H1 (cell line): ENCODE results near the gene TRPV2. TPM values are rescaled to one million over a fixed set of nuclear protein-coding genes. Genes with fewer than 3 reads are reported as not detected.

ENCODE experiments used
- CTCF ChIA-PET: fragments of 300-600 bp; sonication (Branson Sonifier 250); formaldehyde crosslinking; loops from one replicate; lab custom pipeline; 2021; ENCODE audit not compliant: partially characterized antibody; lab: Charles Lee
- POLR2A ChIA-PET: fragments of 300-600 bp; sonication (Branson Sonifier 250); formaldehyde crosslinking; loops from one replicate; lab custom pipeline; 2021; ENCODE audit warnings: inconsistent platforms; ENCODE audit not compliant: partially characterized antibody; lab: Charles Lee
- DNase-seq, 2 experiments: peaks; one replicate each; pipeline versions ENCODE4 v3.0.0 to v3.0.0-alpha.2; 2010 to 2022; ENCODE audit warnings: low spot score in 2 of 2, low read depth in 1 of 2, mixed read lengths in 1 of 2
- FAIRE-seq: peaks from 2 replicates; lab custom pipeline; 2011; peaks lifted over from hg19 to GRCh38; lab: Jason Lieb, UNC
- H2AFZ ChIP-seq: 2 replicates; pipeline ENCODE4 v1.8.1; 2012; ENCODE audit warnings: low read length, inconsistent platforms
- H2AK5ac ChIP-seq: 2 replicates; pipeline ENCODE4 v1.6.1; 2013; ENCODE audit warnings: low read depth, low read length
- H2BK120ac ChIP-seq: replicated peaks from 2 replicates; pipeline ENCODE3; 2013; ENCODE audit warnings: low read depth, low read length, inconsistent platforms
- H2BK12ac ChIP-seq: 2 replicates; pipeline ENCODE4 v1.6.1; 2013; ENCODE audit warnings: low read depth, low read length
- H2BK15ac ChIP-seq: 2 replicates; pipeline ENCODE4 v1.6.1; 2013; ENCODE audit warnings: low read length
- H2BK20ac ChIP-seq: 2 replicates; pipeline ENCODE4 v1.6.1; 2013; ENCODE audit warnings: low read length
- H2BK5ac ChIP-seq: 2 replicates; pipeline ENCODE4 v1.6.1; 2013; ENCODE audit warnings: low read depth, low read length
- H3K14ac ChIP-seq: 2 replicates; pipeline ENCODE4 v1.6.1; 2013; ENCODE audit warnings: inconsistent platforms; ENCODE audit not compliant: insufficient read length
- H3K18ac ChIP-seq: 2 replicates; pipeline ENCODE4 v1.6.1; 2013; ENCODE audit warnings: low read length; ENCODE audit errors: extremely low read depth
- H3K23ac ChIP-seq: 2 replicates; pipeline ENCODE4 v1.6.1; 2013; ENCODE audit warnings: inconsistent platforms; ENCODE audit not compliant: insufficient read length
- H3K23me2 ChIP-seq: 2 replicates; pipeline ENCODE4 v1.6.1; 2013; ENCODE audit warnings: low read depth, low read length
- H3K27ac ChIP-seq: 2 replicates; pipeline ENCODE4 v1.6.1; 2011; ENCODE audit warnings: low read depth, low read length, inconsistent platforms
- H3K27me3 ChIP-seq, 4 experiments: replicated peaks in 1 of 4; 1 replicate in 1 of 4; 2 replicates in 3 of 4; pipeline versions ENCODE4 v1.6.1 to v1.8.1; 2011 to 2013; ENCODE audit warnings: low read length in 3 of 4, mild to moderate bottlenecking in 3 of 4, inconsistent platforms in 2 of 4, mixed read lengths in 2 of 4, moderate library complexity in 1 of 4; ENCODE audit not compliant: control insufficient read depth in 3 of 4, insufficient read depth in 3 of 4; ENCODE audit errors: extremely low read depth in 1 of 4
- H3K36me3 ChIP-seq, 4 experiments: 2 replicates each; pipeline versions ENCODE4 v1.6.1 to v1.8.1; 2011 to 2013; ENCODE audit warnings: mild to moderate bottlenecking in 4 of 4, low read length in 3 of 4, moderate library complexity in 2 of 4, control low read depth in 1 of 4, inconsistent platforms in 1 of 4; ENCODE audit not compliant: insufficient read depth in 4 of 4, control insufficient read depth in 2 of 4
- H3K4ac ChIP-seq: replicated peaks from 2 replicates; pipeline ENCODE3; 2013; ENCODE audit warnings: low read length, low read depth, mixed read lengths, inconsistent platforms; ENCODE audit not compliant: insufficient read length
- H3K4me1 ChIP-seq, 4 experiments: replicated peaks in 1 of 4; 1 replicate in 1 of 4; 2 replicates in 3 of 4; pipeline versions ENCODE4 v1.6.1 to v1.8.1; 2011 to 2013; ENCODE audit warnings: low read length in 3 of 4, inconsistent platforms in 2 of 4, mixed read lengths in 1 of 4; ENCODE audit not compliant: insufficient read depth in 4 of 4, control insufficient read depth in 3 of 4
- H3K4me2 ChIP-seq, 2 experiments: 2 replicates each; pipeline versions ENCODE4 v1.6.1 to v1.8.1; 2011 to 2013; ENCODE audit warnings: low read depth in 2 of 2, low read length in 2 of 2, control low read depth in 1 of 2, inconsistent platforms in 1 of 2, mild to moderate bottlenecking in 1 of 2; ENCODE audit not compliant: insufficient read depth in 1 of 2
- H3K4me3 ChIP-seq, 4 experiments: fragments of 200-600, 300-600 bp in 1 of 4; sonication (generic), shearing (Covaris generic), sonication (Bioruptor Twin) in 1 of 4; 2 replicates each; pipeline versions ENCODE4 v1.5.1 to v1.8.1; 2011 to 2016; ENCODE audit warnings: low read length in 4 of 4, low read depth in 3 of 4, control low read depth in 2 of 4, inconsistent platforms in 2 of 4, mild to moderate bottlenecking in 2 of 4, mixed read lengths in 1 of 4, moderate library complexity in 1 of 4; ENCODE audit not compliant: insufficient read depth in 2 of 4; ENCODE audit errors: extremely low read depth in 1 of 4
- H3K56ac ChIP-seq: replicated peaks from 2 replicates; pipeline ENCODE3; 2013; ENCODE audit warnings: low read depth, mild to moderate bottlenecking, mixed read lengths, low read length, inconsistent platforms; ENCODE audit not compliant: insufficient read length
- H3K79me1 ChIP-seq: 2 replicates; pipeline ENCODE4 v1.6.1; 2013; ENCODE audit warnings: low read depth, low read length, control low read depth
- H3K79me2 ChIP-seq, 2 experiments: 2 replicates each; pipeline versions ENCODE4 v1.6.1 to v1.8.1; 2012 to 2013; ENCODE audit warnings: low read length in 2 of 2, mild to moderate bottlenecking in 2 of 2, inconsistent platforms in 1 of 2; ENCODE audit not compliant: insufficient read depth in 2 of 2, control insufficient read depth in 1 of 2
- H3K9ac ChIP-seq, 4 experiments: replicated peaks in 1 of 4; 1 replicate in 1 of 4; 2 replicates in 3 of 4; pipeline versions ENCODE4 v1.6.1 to v1.8.1; 2011 to 2013; ENCODE audit warnings: low read depth in 3 of 4, low read length in 3 of 4, control low read depth in 2 of 4, mild to moderate bottlenecking in 2 of 4, moderate library complexity in 2 of 4, inconsistent platforms in 1 of 4; ENCODE audit errors: extremely low read depth in 1 of 4
- H3K9me3 ChIP-seq, 2 experiments: 2 replicates each; pipeline versions ENCODE4 v1.6.1 to v1.8.1; 2012 to 2013; ENCODE audit warnings: mild to moderate bottlenecking in 2 of 2, moderate library complexity in 2 of 2, control low read depth in 1 of 2, inconsistent platforms in 1 of 2, low read depth in 1 of 2, low read length in 1 of 2, mixed read lengths in 1 of 2; ENCODE audit not compliant: insufficient read depth in 2 of 2
- H4K20me1 ChIP-seq, 2 experiments: replicated peaks in 1 of 2; 2 replicates each; pipeline versions ENCODE3 to v1.8.1; 2011 to 2013; ENCODE audit warnings: inconsistent platforms in 2 of 2, low read length in 2 of 2, mild to moderate bottlenecking in 1 of 2; ENCODE audit not compliant: insufficient read depth in 2 of 2, control insufficient read depth in 1 of 2
- H4K5ac ChIP-seq: 2 replicates; pipeline ENCODE4 v1.6.1; 2013; ENCODE audit warnings: low read length, low read depth, mixed read lengths, inconsistent platforms; ENCODE audit not compliant: insufficient read length
- H4K8ac ChIP-seq: 2 replicates; pipeline ENCODE4 v1.8.0; 2013; ENCODE audit warnings: mild to moderate bottlenecking, moderate library complexity, low read length, inconsistent platforms; ENCODE audit not compliant: insufficient read depth; ENCODE audit errors: extremely low read depth
- H4K91ac ChIP-seq: replicated peaks from 2 replicates; pipeline ENCODE3; 2013; ENCODE audit warnings: low read length, mixed read lengths, inconsistent platforms; ENCODE audit not compliant: insufficient read length
- CBX5 ChIP-seq: fragments of 300-800, 300-1000 bp; sonication (generic); IDR thresholded peaks from 2 replicates; pipeline ENCODE4 v1.7.1; 2016; ENCODE audit warnings: antibody characterized with exemption, low read length, low read depth
- CBX8 ChIP-seq: fragments of 300-800, 300-1000 bp; sonication (generic); IDR thresholded peaks from 2 replicates; pipeline ENCODE4 v1.7.1; 2016; ENCODE audit warnings: low read depth, low read length, borderline replicate concordance
- POLR2A ChIP-seq, 2 experiments: IDR thresholded peaks; 1 replicate in 1 of 2; 2 replicates in 1 of 2; pipeline ENCODE4 v1.6.1; 2011; ENCODE audit warnings: low read depth in 2 of 2, low read length in 2 of 2, mild to moderate bottlenecking in 2 of 2; ENCODE audit errors: control extremely low read depth in 1 of 2
- RAD21 ChIP-seq, 2 experiments: IDR thresholded peaks in 1 of 2; conservative IDR thresholded peaks in 1 of 2; 2 replicates each; pipeline ENCODE4 v1.6.1; 2011; ENCODE audit warnings: low read depth in 2 of 2, low read length in 2 of 2, improper control_type of control experiment in 1 of 2, inconsistent platforms in 1 of 2, mild to moderate bottlenecking in 1 of 2, moderate library complexity in 1 of 2
- RBBP5 ChIP-seq: IDR thresholded peaks from 2 replicates; pipeline ENCODE4 v1.7.1; 2012; ENCODE audit warnings: low read depth, mild to moderate bottlenecking, inconsistent platforms, low read length, moderate library complexity, borderline replicate concordance
- YY1 ChIP-seq: IDR thresholded peaks from 2 replicates; pipeline ENCODE4 v1.6.1; 2011; ENCODE audit warnings: low read depth, mild to moderate bottlenecking, low read length
- WGBS, 2 experiments: shearing (Covaris generic) in 1 of 2; methylation state at CpG; one replicate each; pipeline versions ENCODE4 v1.1.6 to v1.1.7; 2013 to 2015; ENCODE audit warnings: low lambda C conversion rate in 2 of 2, mixed read lengths in 2 of 2, inconsistent platforms in 1 of 2, low coverage in 1 of 2, missing lambda C conversion rate in 1 of 2; ENCODE audit not compliant: insufficient replicate concordance in 2 of 2, insufficient coverage in 1 of 2, insufficient read length in 1 of 2; ENCODE audit errors: extremely low coverage in 1 of 2, missing lambda C conversion rate in 1 of 2; 5-methylcytosine and 5-hydroxymethylcytosine counted together
- polyA plus RNA-seq, 7 experiments: library from polyadenylated mRNA; depleted of rRNA in 3 of 7; stranded (reverse) in 5 of 7; unstranded in 2 of 7; fragments of >200 nt in 5 of 7; fragments of 200-250 nt in 2 of 7; gene quantifications; 1 replicate in 5 of 7; 2 replicates in 1 of 7; 4 replicates in 1 of 7; pipeline versions ENCODE4 v1.2.1 to v1.2.3, GENCODE V29; 2011 to 2013; ENCODE audit warnings: missing spikeins in 2 of 7, mixed read lengths in 2 of 7
- total RNA-seq: library from RNA; stranded (reverse); fragmentation: NEBNext Ultra II Directional; extraction: Animal tissue kit (Norgen Biotek cat#: 25700); gene quantifications from 2 replicates; pipeline ENCODE4 v1.2.1, GENCODE V29; 2021
- TF ChIP-seq, protein P1 (sequence below): IDR thresholded peaks from 2 replicates; pipeline ENCODE4 v1.6.1; 2011; ENCODE audit warnings: low read length, improper control_type of control experiment

The TRPV2 gene
- total and polyA plus RNA-seq, 2 of the 8 experiments (the other 6 are each of a cell fraction or from before 2014, with no cell fraction given), result 1.7 to 2.1 TPM

GRCh38 chr17:16465861-16466338 lies 50.5 kb downstream of the TRPV2 start:
- H2BK20ac ChIP-seq, result no peak overlapping the region
- FAIRE-seq, result no peak
- H2AK5ac ChIP-seq, result no peak overlapping the region
- no peak overlapping the region for H2BK15ac ChIP-seq
- H3K79me1 ChIP-seq, result peaks cover 4% of the 10 kb centered on the region
- no peak overlapping the region for H4K8ac ChIP-seq
- ChIA-PET POLR2A (interaction anchor here (1.4 to 2.7 kb wide), 4 partner anchors 10 to 46 kb away, joined by 3 to 8 read pairs (median 6); no protein-coding TSS in a partner anchor), CTCF (interaction anchor here (1.1 to 36.9 kb wide), 7 partner anchors 11 to 102 kb away, joined by 3 to 941 read pairs (median 16); partner anchors contain the start of gene LRRC75A)
- no peak overlapping the region for H2BK120ac ChIP-seq
- H3K79me2 ChIP-seq, result no peaks in the 10 kb centered on the region
- no peaks in the 10 kb centered on the region for H3K23me2 ChIP-seq
- H3K4me1 ChIP-seq, result peaks cover 0 to 17% (median 0%) of the 10 kb centered on the region in 4 experiments; a peak in 2 of 7 replicates
- no peak overlapping the region for H2AFZ ChIP-seq
- H4K91ac ChIP-seq, result no peak overlapping the region
- no peak overlapping the region for H4K5ac ChIP-seq
- H3K18ac ChIP-seq, result no peak overlapping the region
- no peaks in the 10 kb centered on the region for H3K36me3 ChIP-seq
- H3K23ac ChIP-seq, result no peak overlapping the region
- no peak for DNase-seq
- H3K9me3 ChIP-seq, result no peaks in the 10 kb centered on the region
- no peak overlapping the region; the same call in 1 of the 2 replicates for H2BK12ac ChIP-seq
- no peak overlapping the region for H3K14ac ChIP-seq
- H4K20me1 ChIP-seq, result peaks cover 3 to 5% of the 10 kb centered on the region in 2 experiments
- H3K4me3 ChIP-seq, result no peak overlapping the region
- no peak overlapping the region for H3K27ac ChIP-seq
- H3K9ac ChIP-seq, result no peak overlapping the region
- TF ChIP-seq CBX5 (no peak), YY1 (no peak), RBBP5 (no peak), RAD21 (IDR thresholded peaks at IDR 0.05 in 1 of 2, conservative IDR thresholded peaks at IDR 0.05 in 1 of 2; ENCODE audit: low read depth in 2 of 2, low read length in 2 of 2) (no peak), CBX8 (no peak), POLR2A (IDR thresholded peaks at IDR 0.05; ENCODE audit: control extremely low read depth in 1 of 2, low read depth in 2 of 2, low read length in 2 of 2) (no peak)
- TF ChIP-seq, protein P1, sequence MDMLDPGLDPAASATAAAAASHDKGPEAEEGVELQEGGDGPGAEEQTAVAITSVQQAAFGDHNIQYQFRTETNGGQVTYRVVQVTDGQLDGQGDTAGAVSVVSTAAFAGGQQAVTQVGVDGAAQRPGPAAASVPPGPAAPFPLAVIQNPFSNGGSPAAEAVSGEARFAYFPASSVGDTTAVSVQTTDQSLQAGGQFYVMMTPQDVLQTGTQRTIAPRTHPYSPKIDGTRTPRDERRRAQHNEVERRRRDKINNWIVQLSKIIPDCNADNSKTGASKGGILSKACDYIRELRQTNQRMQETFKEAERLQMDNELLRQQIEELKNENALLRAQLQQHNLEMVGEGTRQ, result no peak
- TF ChIP-seq, all 59 proteins: peak for 0
- no peak overlapping the region for H2BK5ac ChIP-seq
- no peak overlapping the region for H3K56ac ChIP-seq
- WGBS, 2 experiments, result 80% methylated on average over 4 of the region's 4 CpGs; no CpG with 5 or more reads in 1 of the 2 experiments
- H3K4ac ChIP-seq, result no peak overlapping the region
- H3K27me3 ChIP-seq, result no peaks in the 10 kb centered on the region
- H3K4me2 ChIP-seq, result no peak overlapping the region
